HepG2 (cell line): ENCODE results near the gene CTIF. TPM values are rescaled to one million over a fixed set of nuclear protein-coding genes. Genes with fewer than 3 reads are reported as not detected.
A peak's percentile ranks its signal among the peaks of the same experiment; 100 is the strongest.
"Not testable (repeated sequence)": the region's sequence is repeated elsewhere in the genome, so short reads cannot be mapped to it uniquely, and the experiment has no call there.

ENCODE experiments used
- ATAC-seq: fragments of 200-7000 bp; cut with Tn5 transposase; 3 replicates; pipeline ENCODE4 v1.9.1; 2020; ENCODE audit warnings: mild to moderate bottlenecking, moderate library complexity
- BruUV-seq: library from RNA; stranded (reverse); fragments of 400-500 nt; replicated peaks from 2 replicates; lab custom pipeline; 2021; lab: Mats Ljungman, UMichigan
- CTCF ChIA-PET: fragments of 300-600 bp; formaldehyde crosslinking; extraction: SDS; loops from one replicate; lab custom pipeline; 2021; ENCODE audit warnings: low total read pairs, inconsistent platforms, low intra/inter-chr PET ratio; lab: Yijun Ruan, JAX
- POLR2A ChIA-PET: fragments of 350-600 bp; sonication (Branson Sonifier 250); formaldehyde crosslinking; loops from one replicate; lab custom pipeline; 2020; ENCODE audit warnings: antibody characterized with exemption, inconsistent platforms; lab: Yijun Ruan, JAX
- DNase-seq: peaks from one replicate; pipeline ENCODE4 v3.0.0-alpha.2; 2015; ENCODE audit warnings: low spot score
- FAIRE-seq: peaks from 3 replicates; lab custom pipeline; 2011; peaks lifted over from hg19 to GRCh38; lab: Jason Lieb, UNC
- H2AFZ ChIP-seq: one replicate; pipeline ENCODE4 v1.6.1; 2011; ENCODE audit warnings: low read length, inconsistent platforms
- H3K27ac ChIP-seq: fragments of 300-600 bp; 3 replicates; pipeline ENCODE4 v1.8.0; 2011; ENCODE audit warnings: mixed run types, mild to moderate bottlenecking, mixed read lengths, low read length, inconsistent platforms; ENCODE audit not compliant: insufficient read depth; ENCODE audit errors: extremely low read length
- H3K27me3 ChIP-seq, 2 experiments: fragments of 200-600 bp in 1 of 2; 2 replicates in 1 of 2; 3 replicates in 1 of 2; pipeline versions ENCODE4 v1.6.0 to v1.8.0; 2011; ENCODE audit warnings: low read length in 2 of 2, mild to moderate bottlenecking in 2 of 2, moderate library complexity in 2 of 2, inconsistent platforms in 1 of 2; ENCODE audit not compliant: insufficient read depth in 2 of 2, control insufficient read depth in 1 of 2
- H3K36me3 ChIP-seq, 2 experiments: fragments of 200-600 bp in 1 of 2; replicated peaks in 1 of 2; 2 replicates in 1 of 2; 3 replicates in 1 of 2; pipeline versions ENCODE4 v1.5.1 to v1.8.0; 2011; ENCODE audit warnings: low read length in 2 of 2, inconsistent platforms in 1 of 2; ENCODE audit not compliant: insufficient read depth in 2 of 2, control insufficient read depth in 1 of 2
- H3K4me1 ChIP-seq: 2 replicates; pipeline ENCODE4 v1.5.1; 2012; ENCODE audit warnings: low read length, inconsistent platforms; ENCODE audit not compliant: insufficient read depth
- H3K4me2 ChIP-seq: 2 replicates; pipeline ENCODE4 v1.6.0; 2011; ENCODE audit warnings: low read depth, low read length, inconsistent platforms
- H3K4me3 ChIP-seq, 3 experiments: fragments of 200-600 bp in 1 of 3; sonication (generic), shearing (Covaris generic) in 1 of 3; replicated peaks in 1 of 3; 2 replicates each; pipeline ENCODE4 v1.5.1; 2011 to 2016; ENCODE audit warnings: low read length in 3 of 3, inconsistent platforms in 2 of 3, low read depth in 2 of 3, mild to moderate bottlenecking in 2 of 3, control low read depth in 1 of 3, mixed read lengths in 1 of 3; ENCODE audit not compliant: insufficient read depth in 1 of 3
- H3K79me2 ChIP-seq: one replicate; pipeline ENCODE4 v1.6.1; 2011; ENCODE audit warnings: low read length, inconsistent platforms; ENCODE audit not compliant: insufficient read depth
- H3K9ac ChIP-seq: 2 replicates; pipeline ENCODE4 v1.6.0; 2011; ENCODE audit warnings: mild to moderate bottlenecking, low read depth, low read length, inconsistent platforms; ENCODE audit not compliant: insufficient read depth
- H3K9me3 ChIP-seq: 2 replicates; pipeline ENCODE4 v1.5.1; 2012; ENCODE audit warnings: mild to moderate bottlenecking, low read length
- H4K20me1 ChIP-seq: 2 replicates; pipeline ENCODE4 v1.6.0; 2011; ENCODE audit warnings: inconsistent platforms, mild to moderate bottlenecking, low read length, moderate library complexity; ENCODE audit not compliant: insufficient read depth
- FOSL2 ChIP-seq: sonication (generic); formaldehyde crosslinking; IDR thresholded peaks from 2 replicates; pipeline ENCODE4 v1.4.0; 2020; ENCODE audit warnings: missing genetic modification reagents
- FOXA1 ChIP-seq, 2 experiments: fragments of 450-650 bp in 1 of 2; sonication (generic) in 1 of 2; formaldehyde crosslinking in 1 of 2; IDR thresholded peaks; 2 replicates each; pipeline versions ENCODE4 v1.4.0 to v1.6.1; 2016 to 2020; ENCODE audit warnings: missing genetic modification reagents in 1 of 2
- FOXA3 ChIP-seq: IDR thresholded peaks from 2 replicates; pipeline ENCODE4 v1.6.1; 2016; ENCODE audit warnings: missing genetic modification reagents, missing compliant biosample characterization
- HNF4A ChIP-seq: sonication (generic); formaldehyde crosslinking; IDR thresholded peaks from 2 replicates; pipeline ENCODE4 v1.4.0; 2020; ENCODE audit warnings: missing genetic modification reagents
- HOXA3 ChIP-seq: sonication (generic); formaldehyde crosslinking; IDR thresholded peaks from 2 replicates; pipeline ENCODE4 v1.5.0; 2020; ENCODE audit warnings: missing genetic modification reagents
- KDM6A ChIP-seq: IDR thresholded peaks from 2 replicates; pipeline ENCODE4 v1.6.1; 2016; ENCODE audit warnings: low read depth
- MTF2 ChIP-seq: sonication (generic); formaldehyde crosslinking; IDR thresholded peaks from 2 replicates; pipeline ENCODE4 v1.5.0; 2020; ENCODE audit warnings: missing genetic modification reagents, borderline replicate concordance
- NR2F2 ChIP-seq: IDR thresholded peaks from 2 replicates; pipeline ENCODE4 v1.6.1; 2012; ENCODE audit warnings: low read depth, inconsistent platforms, borderline replicate concordance
- POGZ ChIP-seq: sonication (generic); formaldehyde crosslinking; IDR thresholded peaks from 2 replicates; pipeline ENCODE4 v1.4.0; 2020; ENCODE audit warnings: mild to moderate bottlenecking, missing genetic modification reagents
- RARA ChIP-seq: IDR thresholded peaks from 2 replicates; pipeline ENCODE4 v1.6.1; 2016; ENCODE audit warnings: missing genetic modification reagents, missing compliant biosample characterization
- RCOR2 ChIP-seq: IDR thresholded peaks from 2 replicates; pipeline ENCODE4 v1.6.1; 2016; ENCODE audit warnings: missing biosample characterization, missing genetic modification reagents
- SIN3B ChIP-seq: fragments of 150-350 bp; IDR thresholded peaks from 2 replicates; pipeline ENCODE4 v1.6.1; 2014; ENCODE audit warnings: low read length
- YY1 ChIP-seq: IDR thresholded peaks from 2 replicates; pipeline ENCODE4 v1.6.1; 2011; ENCODE audit warnings: low read length, low read depth, moderate library complexity, mild to moderate bottlenecking; ENCODE audit not compliant: insufficient read depth, insufficient replicate concordance
- ZBTB20 ChIP-seq: sonication (generic); formaldehyde crosslinking; IDR thresholded peaks from 2 replicates; pipeline ENCODE4 v1.8.1; 2023; ENCODE audit warnings: missing genetic modification reagents, low read depth, mild to moderate bottlenecking, borderline replicate concordance
- ZBTB38 ChIP-seq: sonication (generic); formaldehyde crosslinking; IDR thresholded peaks from 2 replicates; pipeline ENCODE4 v1.5.1; 2020; ENCODE audit warnings: mild to moderate bottlenecking, missing genetic modification reagents
- ZMYM4 ChIP-seq: sonication (generic); formaldehyde crosslinking; IDR thresholded peaks from 2 replicates; pipeline ENCODE4 v1.8.1; 2023; ENCODE audit warnings: mild to moderate bottlenecking, missing genetic modification reagents
- ZNF451 ChIP-seq: sonication (generic); formaldehyde crosslinking; IDR thresholded peaks from 2 replicates; pipeline ENCODE4 v1.5.0; 2020; ENCODE audit warnings: mild to moderate bottlenecking, missing genetic modification reagents
- ZNF543 ChIP-seq: sonication (generic); formaldehyde crosslinking; IDR thresholded peaks from 2 replicates; pipeline ENCODE4 v1.4.0; 2020; ENCODE audit warnings: mild to moderate bottlenecking, missing genetic modification reagents
- WGBS: methylation state at CpG from one replicate; pipeline ENCODE4 v1.1.6; 2017; ENCODE audit warnings: low lambda C conversion rate; 5-methylcytosine and 5-hydroxymethylcytosine counted together
- in situ Hi-C: cut with HindIII; loops from 2 replicates; pipeline ENCODE4 v1.10.0; 2017; ENCODE audit warnings: low pct_unique_long_range_greater_than_20kb; ENCODE audit not compliant: extremely low pct_ligation_motif_present
- intact Hi-C: fragments of 100-400 bp; cut with micrococcal nuclease; formaldehyde crosslinking; loops from one replicate; pipeline ENCODE4 v1.10.0; 2022; ENCODE audit not compliant: unreplicated experiment
- polyA plus RNA-seq, 8 experiments: library from polyadenylated mRNA; depleted of rRNA in 3 of 8; stranded (reverse) in 7 of 8; unstranded in 1 of 8; fragments of >200 nt; fragmentation: Illumina TruSeq in 4 of 8; extraction: Trizol in 4 of 8; gene quantifications; 2 replicates each; pipeline versions ENCODE4 v1.2.1 to v1.2.3, GENCODE V29; 2011 to 2016; ENCODE audit warnings: low read depth in 4 of 8, missing spikeins in 1 of 8, mixed read lengths in 1 of 8; ENCODE audit not compliant: insufficient read depth in 1 of 8
- total RNA-seq, 5 experiments: library from RNA; depleted of rRNA; stranded (reverse); fragments of >200 nt; fragmentation: Illumina TruSeq; extraction: Trizol; gene quantifications; 2 replicates each; pipeline ENCODE4 v1.2.3, GENCODE V29; 2016; ENCODE audit warnings: low read depth in 1 of 5
- TF ChIP-seq, protein P1 (sequence below): sonication (generic); formaldehyde crosslinking; IDR thresholded peaks from 2 replicates; pipeline ENCODE4 v1.4.0; 2020; ENCODE audit warnings: missing genetic modification reagents
- TF ChIP-seq, protein P2 (sequence below): sonication (generic); formaldehyde crosslinking; IDR thresholded peaks from 2 replicates; pipeline ENCODE4 v1.4.0; 2020; ENCODE audit warnings: missing genetic modification reagents, mild to moderate bottlenecking, borderline replicate concordance

The CTIF gene
- total and polyA plus RNA-seq, 2 of the 13 experiments (the other 11 are each of a cell fraction or from before 2014, with no cell fraction given): 18.2 to 28.0 TPM

DNA sequence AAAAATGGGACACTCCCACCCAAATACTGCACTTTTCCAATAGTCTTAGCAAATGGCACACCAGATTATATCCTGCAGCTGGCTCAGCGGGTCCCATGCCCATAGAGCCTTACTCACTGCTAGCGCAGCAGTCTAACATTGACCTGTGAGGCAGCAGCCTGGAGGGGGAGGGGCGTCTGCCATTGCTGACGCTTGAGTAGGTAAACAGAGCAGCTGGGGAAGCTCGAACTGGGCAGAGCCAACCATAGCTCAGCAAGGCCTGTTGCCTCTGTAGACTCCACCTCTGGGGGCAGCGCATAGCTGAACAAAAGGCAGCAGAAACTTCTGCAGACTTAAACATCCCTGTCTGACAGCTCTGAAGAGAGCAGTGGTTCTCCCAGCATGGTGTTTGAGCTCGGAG, 110.4 kb downstream of the CTIF start (continued):
- peak; percentile 68 for TF ChIP-seq YY1
- peak; percentile 53; the same call in 1 of the 2 replicates for TF ChIP-seq POGZ (CRISPR knock-in tag)
- no peak for TF ChIP-seq RCOR2 (CRISPR knock-in tag)
- peak; percentile 33; the same call in 1 of the 2 replicates for TF ChIP-seq FOSL2 (CRISPR knock-in tag)
- TF ChIP-seq, protein P1, sequence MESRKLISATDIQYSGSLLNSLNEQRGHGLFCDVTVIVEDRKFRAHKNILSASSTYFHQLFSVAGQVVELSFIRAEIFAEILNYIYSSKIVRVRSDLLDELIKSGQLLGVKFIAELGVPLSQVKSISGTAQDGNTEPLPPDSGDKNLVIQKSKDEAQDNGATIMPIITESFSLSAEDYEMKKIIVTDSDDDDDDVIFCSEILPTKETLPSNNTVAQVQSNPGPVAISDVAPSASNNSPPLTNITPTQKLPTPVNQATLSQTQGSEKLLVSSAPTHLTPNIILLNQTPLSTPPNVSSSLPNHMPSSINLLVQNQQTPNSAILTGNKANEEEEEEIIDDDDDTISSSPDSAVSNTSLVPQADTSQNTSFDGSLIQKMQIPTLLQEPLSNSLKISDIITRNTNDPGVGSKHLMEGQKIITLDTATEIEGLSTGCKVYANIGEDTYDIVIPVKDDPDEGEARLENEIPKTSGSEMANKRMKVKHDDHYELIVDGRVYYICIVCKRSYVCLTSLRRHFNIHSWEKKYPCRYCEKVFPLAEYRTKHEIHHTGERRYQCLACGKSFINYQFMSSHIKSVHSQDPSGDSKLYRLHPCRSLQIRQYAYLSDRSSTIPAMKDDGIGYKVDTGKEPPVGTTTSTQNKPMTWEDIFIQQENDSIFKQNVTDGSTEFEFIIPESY (CRISPR knock-in tag): peak; percentile 94
- TF ChIP-seq ZMYM4: peak; percentile 67
- TF ChIP-seq ZNF451 (CRISPR knock-in tag): no peak
- no peak for TF ChIP-seq NR2F2
- TF ChIP-seq RARA (CRISPR knock-in tag): 0 out of 2 replicates have a peak, but pooled peaks have one; percentile 11
- TF ChIP-seq, protein P2, sequence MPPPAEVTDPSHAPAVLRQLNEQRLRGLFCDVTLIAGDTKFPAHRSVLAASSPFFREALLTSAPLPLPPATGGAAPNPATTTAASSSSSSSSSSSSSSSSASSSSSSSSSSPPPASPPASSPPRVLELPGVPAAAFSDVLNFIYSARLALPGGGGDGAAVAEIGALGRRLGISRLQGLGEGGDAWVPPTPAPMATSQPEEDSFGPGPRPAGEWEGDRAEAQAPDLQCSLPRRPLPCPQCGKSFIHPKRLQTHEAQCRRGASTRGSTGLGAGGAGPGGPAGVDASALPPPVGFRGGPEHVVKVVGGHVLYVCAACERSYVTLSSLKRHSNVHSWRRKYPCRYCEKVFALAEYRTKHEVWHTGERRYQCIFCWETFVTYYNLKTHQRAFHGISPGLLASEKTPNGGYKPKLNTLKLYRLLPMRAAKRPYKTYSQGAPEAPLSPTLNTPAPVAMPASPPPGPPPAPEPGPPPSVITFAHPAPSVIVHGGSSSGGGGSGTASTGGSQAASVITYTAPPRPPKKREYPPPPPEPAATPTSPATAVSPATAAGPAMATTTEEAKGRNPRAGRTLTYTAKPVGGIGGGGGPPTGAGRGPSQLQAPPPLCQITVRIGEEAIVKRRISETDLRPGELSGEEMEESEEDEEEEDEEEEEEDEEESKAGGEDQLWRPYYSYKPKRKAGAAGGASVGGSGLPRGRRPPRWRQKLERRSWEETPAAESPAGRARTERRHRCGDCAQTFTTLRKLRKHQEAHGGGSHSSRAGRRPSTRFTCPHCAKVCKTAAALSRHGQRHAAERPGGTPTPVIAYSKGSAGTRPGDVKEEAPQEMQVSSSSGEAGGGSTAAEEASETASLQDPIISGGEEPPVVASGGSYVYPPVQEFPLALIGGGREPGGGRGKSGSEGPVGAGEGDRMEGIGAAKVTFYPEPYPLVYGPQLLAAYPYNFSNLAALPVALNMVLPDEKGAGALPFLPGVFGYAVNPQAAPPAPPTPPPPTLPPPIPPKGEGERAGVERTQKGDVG (CRISPR knock-in tag): peak; percentile 63; the same call in 1 of the 2 replicates
- peak; percentile 64 for TF ChIP-seq ZBTB38 (CRISPR knock-in tag)
- no peak for TF ChIP-seq ZNF543 (CRISPR knock-in tag)
- TF ChIP-seq ZBTB20: no peak
- TF ChIP-seq KDM6A (CRISPR knock-in tag): no peak
- TF ChIP-seq SIN3B: no peak
- no peak for TF ChIP-seq MTF2 (CRISPR knock-in tag)
- peak; percentile 16; the same call in 1 of the 2 replicates for TF ChIP-seq HNF4A (CRISPR knock-in tag)
- no peak for TF ChIP-seq FOXA1 (IDR thresholded peaks at IDR 0.05)
- TF ChIP-seq FOXA1 (CRISPR knock-in tag; IDR thresholded peaks at IDR 0.05): peak; percentile 64; the same call in 1 of the 2 replicates
- peak; percentile 63 for TF ChIP-seq FOXA3 (CRISPR knock-in tag)
- peak; percentile 74 for TF ChIP-seq HOXA3 (CRISPR knock-in tag)

DNA sequence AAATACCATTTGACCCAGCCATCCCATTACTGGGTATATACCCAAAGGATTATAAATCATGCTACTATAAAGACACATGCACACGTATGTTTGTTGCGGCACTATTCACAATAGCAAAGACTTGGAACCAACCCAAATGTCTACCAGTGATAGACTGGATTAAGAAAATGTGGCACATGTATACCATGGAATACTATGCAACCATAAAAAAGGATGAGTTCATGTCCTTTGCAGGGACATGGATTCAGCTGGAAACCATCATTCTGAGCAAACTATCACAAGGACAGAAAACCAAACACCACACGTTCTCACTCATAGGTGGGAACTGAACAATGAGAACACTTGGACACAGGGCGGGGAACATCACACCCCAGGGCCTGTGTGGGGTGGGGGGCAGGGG, 115.8 kb downstream of the CTIF start:
- H3K4me2 ChIP-seq, intact Hi-C loops, H3K36me3 ChIP-seq, BruUV-seq, H3K9me3 ChIP-seq, H3K27me3 ChIP-seq, CTCF ChIA-PET, ATAC-seq, FAIRE-seq, H3K27ac ChIP-seq, POLR2A ChIA-PET, H3K79me2 ChIP-seq, H3K4me1 ChIP-seq, H2AFZ ChIP-seq, H3K4me3 ChIP-seq, DNase-seq, H3K9ac ChIP-seq, in situ Hi-C loops, H4K20me1 ChIP-seq: not testable (repeated sequence)
- WGBS: 97% methylated on average over 4 of the region's 4 CpGs
